ENCODE data around the gene BACH2. TPM values are rescaled to one million over a fixed set of nuclear protein-coding genes. Genes with fewer than 3 reads are reported as not detected.
"Not testable (repeated sequence)": the region's sequence is repeated elsewhere in the genome, so short reads cannot be mapped to it uniquely, and the experiment has no call there.

Gene BACH2
- total RNA-seq, 2 experiments from 2014 or later = 157 to 170 TPM

GRCh38 chr6:90131125-90131524, 165.5 kb downstream of the BACH2 start:
- H3K4me1 Mint-ChIP-seq (ENCODE audit: low read depth) = peaks cover 78% of the 10 kb centered on the region
- peaks cover 51% of the 10 kb centered on the region for H3K36me3 Mint-ChIP-seq (ENCODE audit: low read depth)
- no peaks in the 10 kb centered on the region for H3K9me3 ChIP-seq (ENCODE audit: control insufficient read depth in 1 of 2, insufficient read depth in 1 of 2, low read length in 2 of 2)
- H3K36me3 ChIP-seq (ENCODE audit: insufficient read depth, low read length) = peaks cover 5% of the 10 kb centered on the region
- intact Hi-C loops (cut with DNase I, micrococcal nuclease) = no loop called here
- CTCF ChIA-PET = interaction anchor here (1.6 kb wide), 1 partner anchor 191 kb away, joined by 3 read pairs; no protein-coding TSS in a partner anchor
- H3K4me1 ChIP-seq (ENCODE audit: insufficient read depth, low read length) = peaks cover 18% of the 10 kb centered on the region
- no peak overlapping the region for H3K27ac ChIP-seq (ENCODE audit: low read depth in 1 of 2, low read length in 2 of 2)
- peaks cover 2% of the 10 kb centered on the region for H3K9me3 Mint-ChIP-seq
- H3K27ac Mint-ChIP-seq = peak overlapping the region; percentile 77
- H3K27me3 ChIP-seq (ENCODE audit: control insufficient read depth in 1 of 2, insufficient read depth in 2 of 2, low read length in 2 of 2) = no peaks in the 10 kb centered on the region
- DNase-seq = no peak
- ATAC-seq (ENCODE audit: poor library complexity) = no peak
- H3K4me3 ChIP-seq (ENCODE audit: low read length) = no peak overlapping the region
- no peak overlapping the region for H3K4me3 Mint-ChIP-seq
- H3K27me3 Mint-ChIP-seq = no peaks in the 10 kb centered on the region
- POLR2A ChIA-PET = no interaction called here
- TF ChIP-seq CTCF (IDR thresholded peaks at IDR 0.05) = no peak

GRCh38 chr6:90128687-90129086, 168.0 kb downstream of the BACH2 start:
- peaks cover 76% of the 10 kb centered on the region for H3K4me1 Mint-ChIP-seq (ENCODE audit: low read depth)
- H3K4me3 ChIP-seq (ENCODE audit: low read length); H3K27me3 Mint-ChIP-seq; H3K4me3 Mint-ChIP-seq; ATAC-seq (ENCODE audit: poor library complexity); H3K36me3 ChIP-seq (ENCODE audit: insufficient read depth, low read length); CTCF ChIA-PET; H3K9me3 Mint-ChIP-seq; POLR2A ChIA-PET; H3K27ac ChIP-seq (ENCODE audit: low read depth in 1 of 2, low read length in 2 of 2); H3K27me3 ChIP-seq (ENCODE audit: control insufficient read depth in 1 of 2, insufficient read depth in 2 of 2, low read length in 2 of 2); H3K27ac Mint-ChIP-seq; intact Hi-C loops (cut with DNase I, micrococcal nuclease); H3K9me3 ChIP-seq (ENCODE audit: control insufficient read depth in 1 of 2, insufficient read depth in 1 of 2, low read length in 2 of 2); DNase-seq: not testable (repeated sequence)
- H3K4me1 ChIP-seq (ENCODE audit: insufficient read depth, low read length) = peaks cover 15% of the 10 kb centered on the region
- peaks cover 51% of the 10 kb centered on the region for H3K36me3 Mint-ChIP-seq (ENCODE audit: low read depth)

- peak overlapping the region; percentile 79 for H3K27ac Mint-ChIP-seq
- H3K4me3 Mint-ChIP-seq = peak overlapping the region; percentile 21
- DNase-seq (peak in 3 of 14 experiments; percentile 15 to 38 (median 23)), ATAC-seq (ENCODE audit: poor library complexity) (peak; percentile 37)
- Histone ChIP-seq H3K36me3 (ENCODE audit: insufficient read depth, low read length) (peaks cover 5% of the 10 kb centered on the region), H3K4me1 (ENCODE audit: insufficient read depth, low read length) (peaks cover 12% of the 10 kb centered on the region), H3K27me3 (ENCODE audit: control insufficient read depth in 1 of 2, insufficient read depth in 2 of 2, low read length in 2 of 2) (no peaks in the 10 kb centered on the region), H3K9me3 (ENCODE audit: control insufficient read depth in 1 of 2, insufficient read depth in 1 of 2, low read length in 2 of 2) (no peaks in the 10 kb centered on the region), H3K4me3 (ENCODE audit: low read length) (no peak overlapping the region), H3K27ac (ENCODE audit: low read depth in 1 of 2, low read length in 2 of 2) (no peak overlapping the region)
- ChIA-PET CTCF (no interaction called here), POLR2A (interaction anchor here (0.5 to 1.1 kb wide), 5 partner anchors 22 to 187 kb away, joined by 3 to 4 read pairs (median 3); no protein-coding TSS in a partner anchor)
- no peaks in the 10 kb centered on the region for H3K9me3 Mint-ChIP-seq
- H3K4me1 Mint-ChIP-seq (ENCODE audit: low read depth) = peaks cover 76% of the 10 kb centered on the region
- H3K27me3 Mint-ChIP-seq = no peaks in the 10 kb centered on the region
- intact Hi-C loops (cut with DNase I, micrococcal nuclease) = no loop called here
- H3K36me3 Mint-ChIP-seq (ENCODE audit: low read depth) = peaks cover 57% of the 10 kb centered on the region
- no peak for TF ChIP-seq CTCF (IDR thresholded peaks at IDR 0.05)
Measured at GRCh38 chr6:90127595-90127994, 169.0 kb downstream of the BACH2 start.

GRCh38 chr6:90126839-90127238, 169.8 kb downstream of the BACH2 start:
- Mint-ChIP-seq H3K36me3 (ENCODE audit: low read depth) (peaks cover 62% of the 10 kb centered on the region), H3K27ac (peak overlapping the region; percentile 79), H3K9me3 (no peaks in the 10 kb centered on the region), H3K4me3 (peak overlapping the region; percentile 21), H3K27me3 (no peaks in the 10 kb centered on the region), H3K4me1 (ENCODE audit: low read depth) (peaks cover 76% of the 10 kb centered on the region)
- ATAC-seq (ENCODE audit: poor library complexity) = peak; percentile 24
- intact Hi-C loops (cut with DNase I, micrococcal nuclease) = no loop called here
- no peaks in the 10 kb centered on the region for H3K9me3 ChIP-seq (ENCODE audit: control insufficient read depth in 1 of 2, insufficient read depth in 1 of 2, low read length in 2 of 2)
- H3K27ac ChIP-seq (ENCODE audit: low read depth in 1 of 2, low read length in 2 of 2) = no peak overlapping the region
- H3K27me3 ChIP-seq (ENCODE audit: control insufficient read depth in 1 of 2, insufficient read depth in 2 of 2, low read length in 2 of 2) = no peaks in the 10 kb centered on the region
- POLR2A ChIA-PET = interaction anchor here (0.9 to 1.1 kb wide), 7 partner anchors 11 to 186 kb away, joined by 3 to 5 read pairs (median 3); no protein-coding TSS in a partner anchor
- TF ChIP-seq CTCF (IDR thresholded peaks at IDR 0.05) = no peak
- DNase-seq = no peak
- peaks cover 10% of the 10 kb centered on the region for H3K4me1 ChIP-seq (ENCODE audit: insufficient read depth, low read length)
- no peak overlapping the region for H3K4me3 ChIP-seq (ENCODE audit: low read length)
- CTCF ChIA-PET = no interaction called here
- H3K36me3 ChIP-seq (ENCODE audit: insufficient read depth, low read length) = peaks cover 5% of the 10 kb centered on the region
